Measurements from ENCODE around the gene SBSN. TPM values are rescaled to one million over a fixed set of nuclear protein-coding genes. Genes with fewer than 3 reads are reported as not detected.

Gene SBSN
- total RNA-seq, 4 donors from 2014 or later: 0.93 TPM; not detected in 3

DNA sequence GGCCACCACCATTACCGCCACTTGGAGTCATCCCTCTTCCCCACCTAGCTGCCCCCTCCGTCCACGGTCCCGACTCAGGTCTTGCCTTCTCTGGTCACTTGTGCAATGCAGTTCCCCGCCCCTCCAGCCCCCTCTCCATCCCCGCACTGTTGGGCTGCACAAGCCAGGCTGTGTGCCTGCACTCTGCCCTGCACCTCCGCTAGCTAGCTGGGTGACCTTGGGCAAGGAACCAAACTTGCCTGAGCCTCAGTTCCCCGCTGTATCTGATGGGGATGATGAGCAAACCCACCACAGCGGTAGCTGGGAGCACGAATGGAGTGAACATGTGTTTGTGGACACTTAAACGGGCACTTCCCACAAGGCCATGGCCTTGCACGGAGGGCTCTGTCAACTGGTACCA lies 11.7 kb upstream of the SBSN start:
- ATAC-seq (ENCODE audit: low FRiP score) (no peak), DNase-seq (ENCODE audit: low spot score) (no peak)
- TF ChIP-seq, protein P1, sequence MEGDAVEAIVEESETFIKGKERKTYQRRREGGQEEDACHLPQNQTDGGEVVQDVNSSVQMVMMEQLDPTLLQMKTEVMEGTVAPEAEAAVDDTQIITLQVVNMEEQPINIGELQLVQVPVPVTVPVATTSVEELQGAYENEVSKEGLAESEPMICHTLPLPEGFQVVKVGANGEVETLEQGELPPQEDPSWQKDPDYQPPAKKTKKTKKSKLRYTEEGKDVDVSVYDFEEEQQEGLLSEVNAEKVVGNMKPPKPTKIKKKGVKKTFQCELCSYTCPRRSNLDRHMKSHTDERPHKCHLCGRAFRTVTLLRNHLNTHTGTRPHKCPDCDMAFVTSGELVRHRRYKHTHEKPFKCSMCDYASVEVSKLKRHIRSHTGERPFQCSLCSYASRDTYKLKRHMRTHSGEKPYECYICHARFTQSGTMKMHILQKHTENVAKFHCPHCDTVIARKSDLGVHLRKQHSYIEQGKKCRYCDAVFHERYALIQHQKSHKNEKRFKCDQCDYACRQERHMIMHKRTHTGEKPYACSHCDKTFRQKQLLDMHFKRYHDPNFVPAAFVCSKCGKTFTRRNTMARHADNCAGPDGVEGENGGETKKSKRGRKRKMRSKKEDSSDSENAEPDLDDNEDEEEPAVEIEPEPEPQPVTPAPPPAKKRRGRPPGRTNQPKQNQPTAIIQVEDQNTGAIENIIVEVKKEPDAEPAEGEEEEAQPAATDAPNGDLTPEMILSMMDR (IDR thresholded peaks at IDR 0.05): no peak

DNA sequence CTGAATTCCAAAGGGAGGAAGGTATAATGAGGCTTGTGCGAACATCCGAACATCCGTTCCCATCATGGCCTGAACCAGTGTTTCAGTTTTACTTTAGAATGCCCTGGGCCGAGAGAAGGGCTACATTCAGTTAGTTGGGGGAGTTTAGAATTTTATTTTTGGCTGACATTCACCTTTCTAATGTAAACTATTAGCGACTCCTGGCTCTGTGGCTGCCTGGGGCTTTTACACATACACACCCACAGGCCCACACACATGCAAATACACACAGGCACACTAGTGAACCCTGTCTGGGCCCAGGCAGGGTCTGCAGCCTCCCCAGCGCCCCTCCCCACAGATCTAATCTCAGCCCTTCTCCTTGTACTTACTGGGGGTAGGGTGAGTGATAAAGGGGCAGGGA lies 11.2 kb upstream of the SBSN start:
- ATAC-seq (ENCODE audit: low FRiP score): no peak
- TF ChIP-seq, protein P1 (IDR thresholded peaks at IDR 0.05): no peak
- no peak for DNase-seq (ENCODE audit: low spot score)

DNA sequence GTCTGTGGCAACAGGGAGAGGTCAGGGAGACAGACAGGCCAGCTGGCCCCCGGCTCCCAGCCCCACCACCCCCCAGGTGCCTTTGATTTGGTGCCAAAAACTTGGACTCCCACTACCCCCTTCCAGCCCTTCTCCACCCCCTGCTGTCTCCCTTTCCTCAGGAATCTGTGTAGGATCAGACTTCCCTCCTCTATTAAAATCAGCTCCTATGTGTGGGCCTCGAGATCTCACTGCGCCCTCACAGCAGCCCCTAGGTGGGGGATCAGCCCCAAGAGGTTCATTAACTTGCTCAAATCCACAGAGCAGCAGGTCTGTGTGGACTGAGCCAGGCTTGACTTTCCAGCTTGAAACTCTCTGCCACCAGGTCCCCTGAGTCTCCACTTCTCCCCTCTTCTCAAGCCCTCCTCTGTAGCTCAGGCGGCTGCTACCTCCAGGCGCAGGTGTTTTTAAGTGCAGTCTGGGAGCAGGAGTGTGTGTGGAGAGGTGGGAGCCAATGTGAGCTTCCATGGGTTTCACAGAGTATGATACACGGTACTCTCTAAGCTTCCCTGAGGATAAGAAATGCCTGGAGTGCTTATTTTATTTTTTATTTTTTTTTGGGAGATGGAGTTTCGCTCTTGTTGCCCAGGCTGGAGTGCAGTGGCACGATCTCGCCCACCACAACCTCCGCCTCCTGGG lies 6.8 kb upstream of the SBSN start:
- DNase-seq (ENCODE audit: low spot score) (no peak), ATAC-seq (ENCODE audit: low FRiP score) (no peak)
- TF ChIP-seq, protein P1 (IDR thresholded peaks at IDR 0.05): no peak

DNA sequence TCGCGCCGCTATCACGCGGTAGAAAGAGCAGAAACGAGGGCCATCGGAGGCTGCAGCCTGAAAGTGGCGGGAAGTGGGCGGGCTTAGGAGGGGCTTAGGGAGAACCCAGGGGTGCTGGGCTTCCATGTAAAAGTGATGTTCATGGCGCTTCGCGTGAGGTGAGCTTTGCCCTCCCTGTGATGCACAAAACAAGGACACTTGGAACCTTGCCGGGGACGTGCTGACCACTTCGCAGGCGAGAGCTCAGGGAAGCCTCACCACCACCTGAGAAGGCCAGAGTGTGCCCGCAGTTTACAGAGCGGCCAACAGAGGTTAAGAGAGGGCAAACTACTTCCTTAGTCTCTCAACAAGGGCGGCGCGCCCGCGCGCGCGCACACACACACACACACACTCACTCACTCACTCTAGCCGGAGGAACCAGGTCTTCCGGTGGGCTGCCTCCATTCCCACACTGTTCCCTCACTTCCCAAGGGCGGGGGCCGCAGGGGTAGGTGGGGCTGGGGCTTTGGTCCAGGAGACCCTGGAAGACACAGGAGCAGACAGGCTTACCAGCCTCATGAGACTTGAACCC lies 5.8 kb upstream of the SBSN start:
- TF ChIP-seq, protein P1 (IDR thresholded peaks at IDR 0.05): no peak
- no peak for DNase-seq (ENCODE audit: low spot score)

DNA sequence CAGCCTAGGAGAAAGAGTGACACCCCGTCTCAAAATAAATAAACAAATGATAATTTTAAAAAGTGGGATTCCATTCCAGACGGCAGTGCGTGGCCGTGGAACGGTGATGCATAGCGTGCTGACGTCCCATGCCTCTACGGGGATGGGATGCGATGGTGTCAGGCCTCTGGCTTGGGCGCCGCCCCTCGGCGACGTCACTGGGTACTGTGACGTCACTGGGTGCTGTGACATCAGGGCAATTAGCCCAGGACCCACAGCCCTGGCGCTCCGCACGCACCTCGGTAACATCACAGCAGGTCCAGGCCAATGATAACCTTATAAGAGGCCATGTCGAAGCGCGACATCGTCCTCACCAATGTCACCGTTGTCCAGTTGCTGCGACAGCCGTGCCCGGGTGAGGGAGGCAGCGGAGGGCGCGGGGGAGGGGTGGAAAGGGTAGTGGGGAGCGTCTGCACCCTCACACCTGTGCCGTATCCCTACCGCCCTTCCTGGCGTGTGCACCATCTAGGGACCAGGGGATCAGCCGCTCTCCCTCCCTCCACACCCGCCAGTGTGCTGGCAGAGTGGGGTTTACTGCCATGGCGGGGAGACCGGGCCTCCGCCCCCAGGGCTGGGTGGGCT lies 5.2 kb upstream of the SBSN start, which contains the start of gene GAPDHS:
TSS of gene GAPDHS (plus strand) at position 256 of the 621 bp plus-strand sequence. CDS start at position 328, 72 bp downstream.
- TF ChIP-seq, protein P1 (IDR thresholded peaks at IDR 0.05): no peak
- no peak for ATAC-seq (ENCODE audit: low FRiP score)

More for the DNA sequence above, 5.8 kb upstream of the SBSN start:
- ATAC-seq (ENCODE audit: low FRiP score): no peak

DNA sequence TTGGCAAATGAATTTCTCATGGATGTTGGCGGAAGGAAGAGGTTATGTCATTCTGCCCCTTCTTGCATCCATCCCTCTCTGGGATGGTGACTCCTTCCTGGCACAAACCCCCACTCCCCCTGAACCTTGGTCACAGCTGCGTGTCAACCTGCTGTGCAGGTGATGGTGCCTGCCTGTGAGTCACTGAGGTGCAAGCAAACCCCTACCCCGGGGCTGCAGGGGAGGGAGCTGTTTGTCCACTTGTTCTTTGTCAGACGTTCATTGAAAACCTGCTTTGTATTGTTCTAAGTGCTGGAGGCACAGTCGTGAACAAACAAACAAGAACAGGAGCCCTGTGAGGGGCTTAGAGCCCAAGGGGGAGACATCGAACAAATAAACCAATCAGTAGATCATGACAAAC lies 3.2 kb upstream of the SBSN start:
- TF ChIP-seq, protein P1 (IDR thresholded peaks at IDR 0.05): no peak
- DNase-seq (ENCODE audit: low spot score) (no peak), ATAC-seq (ENCODE audit: low FRiP score) (no peak)

More for the DNA sequence above, 5.2 kb upstream of the SBSN start, which contains the start of gene GAPDHS:
- no peak for DNase-seq (ENCODE audit: low spot score)
